K562 (cell line): Measurements from ENCODE around the gene SPATS1. TPM values are rescaled to one million over a fixed set of nuclear protein-coding genes. Genes with fewer than 3 reads are reported as not detected.

ENCODE experiments used
- CBX1 ChIP-seq: sonication (generic); IDR thresholded peaks from 2 replicates; pipeline ENCODE4 v1.6.1; 2016; ENCODE audit warnings: antibody characterized with exemption, low read depth, mild to moderate bottlenecking
- FOXK2 ChIP-seq, 2 experiments: fragments of 450-650 bp; IDR thresholded peaks in 1 of 2; conservative IDR thresholded peaks in 1 of 2; 2 replicates each; pipeline ENCODE4 v1.6.1; 2016; ENCODE audit warnings: low read depth in 2 of 2, mild to moderate bottlenecking in 1 of 2
- JUND ChIP-seq, 2 experiments: IDR thresholded peaks; 2 replicates in 1 of 2; 3 replicates in 1 of 2; pipeline ENCODE4 v1.6.1; 2011; ENCODE audit warnings: borderline replicate concordance in 2 of 2, low read depth in 2 of 2, low read length in 2 of 2, improper control_type of control experiment in 1 of 2, missing biosample characterization in 1 of 2, missing genetic modification characterization in 1 of 2, missing genetic modification reagents in 1 of 2
- NFYB ChIP-seq: IDR thresholded peaks from 2 replicates; pipeline ENCODE4 v1.6.1; 2011; ENCODE audit warnings: mild to moderate bottlenecking, moderate library complexity; ENCODE audit not compliant: insufficient read length; ENCODE audit errors: extremely low read depth
- RBM39 ChIP-seq: fragments of 200-400 bp; formaldehyde crosslinking; optimal IDR thresholded peaks from 2 replicates; pipeline ENCODE3; 2018; ENCODE audit warnings: low read depth, low read length
- YY1 ChIP-seq, 3 experiments: IDR thresholded peaks; 2 replicates each; pipeline ENCODE4 v1.6.1; 2011; ENCODE audit warnings: low read length in 2 of 3, mild to moderate bottlenecking in 2 of 3, moderate library complexity in 2 of 3, borderline replicate concordance in 1 of 3, control low read depth in 1 of 3, low read depth in 1 of 3; ENCODE audit not compliant: insufficient read depth in 3 of 3, insufficient replicate concordance in 2 of 3, control insufficient read depth in 1 of 3, insufficient read length in 1 of 3; ENCODE audit errors: extremely low read depth in 1 of 3
- ZNF184 ChIP-seq: sonication (generic); formaldehyde crosslinking; IDR thresholded peaks from 2 replicates; pipeline ENCODE4 v1.5.0; 2020; ENCODE audit warnings: missing genetic modification reagents
- ZNF239 ChIP-seq: fragments of 250-450 bp; sonication (Bioruptor Pico); IDR thresholded peaks from 2 replicates; pipeline ENCODE4 v1.4.0; 2020; ENCODE audit warnings: mild to moderate bottlenecking
- ZNF280A ChIP-seq: fragments of 450-650 bp; IDR thresholded peaks from 2 replicates; pipeline ENCODE4 v1.6.1; 2018; ENCODE audit warnings: mild to moderate bottlenecking, low read depth; ENCODE audit not compliant: partially characterized antibody
- ZNF609 ChIP-seq: sonication (generic); formaldehyde crosslinking; IDR thresholded peaks from 2 replicates; pipeline ENCODE4 v1.8.1; 2023; ENCODE audit warnings: missing genetic modification reagents, mild to moderate bottlenecking, borderline replicate concordance
- ZNF696 ChIP-seq: fragments of 250-450 bp; sonication (Bioruptor Pico); conservative IDR thresholded peaks from 2 replicates; pipeline ENCODE4 v1.4.0; 2020; ENCODE audit warnings: mild to moderate bottlenecking, moderate library complexity
- polyA plus RNA-seq, 8 experiments: library from polyadenylated mRNA; depleted of rRNA in 4 of 8; stranded (reverse) in 5 of 8; unstranded in 3 of 8; fragments of >200 nt; fragmentation: Nextera tagmentation in 2 of 8; fragmentation: Illumina TruSeq in 1 of 8; extraction: Ambion mirVana in 2 of 8; extraction: Trizol in 1 of 8; gene quantifications; 2 replicates each; pipeline versions ENCODE4 v1.2.1 to v1.2.3, GENCODE V29; 2011 to 2014; ENCODE audit warnings: inconsistent platforms in 1 of 8, missing spikeins in 1 of 8
- total RNA-seq, 7 experiments: library from RNA; depleted of rRNA in 6 of 7; stranded (reverse); fragments of >200 nt in 6 of 7; fragmentation: Illumina TruSeq in 2 of 7; extraction: Trizol in 2 of 7; gene quantifications; 2 replicates each; pipeline versions ENCODE4 v1.2.1 to v1.2.3, GENCODE V29; 2011 to 2021; ENCODE audit warnings: low replicate concordance in 1 of 7
- TF ChIP-seq, protein P1 (sequence below): fragments of 250-450 bp; sonication (Bioruptor Pico); IDR thresholded peaks from 2 replicates; pipeline ENCODE4 v1.4.0; 2020; ENCODE audit warnings: borderline replicate concordance
- TF ChIP-seq, protein P2 (sequence below): fragments of 450-650 bp; formaldehyde crosslinking; IDR thresholded peaks from 2 replicates; pipeline ENCODE4 v1.4.0; 2020; ENCODE audit warnings: mild to moderate bottlenecking

Gene SPATS1
- total and polyA plus RNA-seq, 9 of the 15 experiments (the other 6 are each of a cell fraction or from before 2014, with no cell fraction given): not detected

GRCh38 chr6:44312901-44313788 is 29.3 kb upstream of the SPATS1 start, which contains the start of gene AARS2 (continued):
- TF ChIP-seq FOXK2 (conservative IDR thresholded peaks at IDR 0.05 in 1 of 2, IDR thresholded peaks at IDR 0.05 in 1 of 2; ENCODE audit: low read depth in 2 of 2) (peak in 1 of 2 experiments; percentile 40; a peak in 2 of 4 replicates), ZNF239 (CRISPR knock-in tag) (no peak; the same call in 1 of the 2 replicates), JUND (IDR thresholded peaks at IDR 0.05; ENCODE audit: borderline replicate concordance, low read depth, low read length) (peak; percentile 86), JUND (tag; IDR thresholded peaks at IDR 0.05; ENCODE audit: borderline replicate concordance, low read depth, low read length) (no peak; the same call in 2 of the 3 replicates), RBM39 (peak; percentile 50), ZNF609 (0 out of 2 replicates have a peak, but pooled peaks have one; percentile 66), ZNF696 (CRISPR knock-in tag) (no peak), ZNF280A (peak; percentile 62), NFYB (no peak), YY1 (IDR thresholded peaks at IDR 0.05; ENCODE audit: borderline replicate concordance in 1 of 3, control insufficient read depth in 1 of 3, extremely low read depth in 1 of 3, insufficient read depth in 3 of 3, insufficient read length in 1 of 3, insufficient replicate concordance in 2 of 3, low read depth in 1 of 3, low read length in 2 of 3) (peak; percentile 60 to 96 (median 93)), CBX1 (peak; percentile 97), ZNF184 (CRISPR knock-in tag) (no peak)
- TF ChIP-seq, protein P1, sequence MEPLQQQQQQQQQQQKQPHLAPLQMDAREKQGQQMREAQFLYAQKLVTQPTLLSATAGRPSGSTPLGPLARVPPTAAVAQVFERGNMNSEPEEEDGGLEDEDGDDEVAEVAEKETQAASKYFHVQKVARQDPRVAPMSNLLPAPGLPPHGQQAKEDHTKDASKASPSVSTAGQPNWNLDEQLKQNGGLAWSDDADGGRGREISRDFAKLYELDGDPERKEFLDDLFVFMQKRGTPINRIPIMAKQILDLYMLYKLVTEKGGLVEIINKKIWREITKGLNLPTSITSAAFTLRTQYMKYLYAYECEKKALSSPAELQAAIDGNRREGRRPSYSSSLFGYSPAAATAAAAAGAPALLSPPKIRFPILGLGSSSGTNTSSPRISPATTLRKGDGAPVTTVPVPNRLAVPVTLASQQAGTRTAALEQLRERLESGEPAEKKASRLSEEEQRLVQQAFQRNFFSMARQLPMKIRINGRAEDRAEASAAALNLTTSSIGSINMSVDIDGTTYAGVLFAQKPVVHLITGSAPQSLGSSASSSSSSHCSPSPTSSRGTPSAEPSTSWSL (CRISPR knock-in tag): no peak
- TF ChIP-seq, protein P2, sequence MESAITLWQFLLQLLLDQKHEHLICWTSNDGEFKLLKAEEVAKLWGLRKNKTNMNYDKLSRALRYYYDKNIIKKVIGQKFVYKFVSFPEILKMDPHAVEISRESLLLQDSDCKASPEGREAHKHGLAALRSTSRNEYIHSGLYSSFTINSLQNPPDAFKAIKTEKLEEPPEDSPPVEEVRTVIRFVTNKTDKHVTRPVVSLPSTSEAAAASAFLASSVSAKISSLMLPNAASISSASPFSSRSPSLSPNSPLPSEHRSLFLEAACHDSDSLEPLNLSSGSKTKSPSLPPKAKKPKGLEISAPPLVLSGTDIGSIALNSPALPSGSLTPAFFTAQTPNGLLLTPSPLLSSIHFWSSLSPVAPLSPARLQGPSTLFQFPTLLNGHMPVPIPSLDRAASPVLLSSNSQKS (CRISPR knock-in tag): no peak
